T-helper 17 cell (primary cell): ENCODE measurements around the gene ELOVL6. TPM values are rescaled to one million over a fixed set of nuclear protein-coding genes. Genes with fewer than 3 reads are reported as not detected.

ENCODE experiments used
- ATAC-seq: fragments of 150-1000 bp; cut with Tn5 transposase; 2 replicates; pipeline ENCODE4 v1.10.0; 2021; ENCODE audit warnings: mild to moderate bottlenecking, moderate library complexity
- DNase-seq, 3 donors: peaks; one replicate each; pipeline versions ENCODE4 v3.0.0 to v3.0.0-alpha.2; 2020 to 2021
- H3K9me3 ChIP-seq: one replicate; pipeline ENCODE4 v1.7.0; 2013; ENCODE audit warnings: low read length, mild to moderate bottlenecking; ENCODE audit not compliant: control insufficient read depth, poor library complexity, severe bottlenecking
- H3K27ac Mint-ChIP-seq: one replicate; pipeline ENCODE4 v1.8.0; 2022; ENCODE audit warnings: mild to moderate bottlenecking, moderate library complexity, mixed read lengths
- H3K27me3 Mint-ChIP-seq: one replicate; pipeline ENCODE4 v1.8.0; 2022; ENCODE audit warnings: mixed read lengths
- H3K36me3 Mint-ChIP-seq: one replicate; pipeline ENCODE4 v1.8.0; 2022; ENCODE audit warnings: low read depth, mixed read lengths
- H3K4me1 Mint-ChIP-seq: one replicate; pipeline ENCODE4 v1.8.0; 2022; ENCODE audit warnings: mild to moderate bottlenecking, mixed read lengths
- H3K4me3 Mint-ChIP-seq: one replicate; pipeline ENCODE4 v1.8.0; 2022; ENCODE audit warnings: mild to moderate bottlenecking, moderate library complexity, mixed read lengths
- total RNA-seq, 4 donors: library from RNA in 2 of 4; stranded (reverse) in 2 of 4; gene quantifications; one replicate each; pipeline ENCODE4 v1.2.3 and lab custom pipeline; 2022 to 2026

Gene ELOVL6
- total RNA-seq, 2 donors from 2014 or later = 3.7 to 3.9 TPM

DNA sequence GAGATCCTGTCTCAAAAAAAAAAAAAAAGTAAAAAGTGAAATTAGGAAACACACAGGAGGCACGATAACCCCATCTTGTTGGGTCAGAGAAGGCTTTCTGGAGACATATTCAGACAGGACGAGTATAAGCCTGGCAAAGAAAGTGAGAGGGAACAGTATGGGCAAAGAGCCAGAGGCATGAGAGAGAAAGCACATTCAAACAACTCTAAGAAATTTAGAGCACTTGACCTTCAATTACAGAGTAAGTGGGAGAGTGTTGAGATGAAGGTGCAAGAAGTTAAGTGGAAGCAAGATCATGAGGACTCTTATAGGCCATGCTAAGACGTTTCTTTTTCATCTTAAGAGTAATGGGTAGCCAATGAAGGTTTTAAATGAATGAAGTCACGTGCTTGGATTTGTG, 70.4 kb downstream of the ELOVL6 start:
- Mint-ChIP-seq H3K36me3 (no peaks in the 10 kb centered on the region), H3K4me1 (no peaks in the 10 kb centered on the region), H3K27me3 (no peaks in the 10 kb centered on the region), H3K4me3 (no peak overlapping the region), H3K27ac (no peak overlapping the region)
- ATAC-seq (no peak), DNase-seq (no peak)
- H3K9me3 ChIP-seq = no peaks in the 10 kb centered on the region

DNA sequence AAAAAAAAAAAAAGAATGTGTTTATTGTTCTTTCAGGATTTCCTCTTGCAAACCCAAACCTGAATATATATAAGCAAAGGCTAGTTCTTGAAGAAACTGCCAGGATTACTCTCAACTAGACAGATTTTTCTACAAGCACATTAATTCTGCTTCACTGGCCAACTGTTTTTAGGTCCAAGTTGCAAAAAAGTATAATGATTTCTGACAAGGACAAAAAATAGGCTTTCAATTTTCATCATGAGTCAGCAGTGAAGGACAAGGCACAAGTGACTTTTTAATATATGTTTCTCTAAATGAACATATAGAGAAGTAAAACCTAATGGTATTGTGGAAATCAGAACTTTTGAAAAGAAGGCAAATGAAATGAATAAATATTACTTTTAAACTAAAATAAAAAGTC, 73.7 kb downstream of the ELOVL6 start:
- no peak overlapping the region for H3K27ac Mint-ChIP-seq
- H3K4me1 Mint-ChIP-seq = peaks cover 4% of the 10 kb centered on the region

DNA sequence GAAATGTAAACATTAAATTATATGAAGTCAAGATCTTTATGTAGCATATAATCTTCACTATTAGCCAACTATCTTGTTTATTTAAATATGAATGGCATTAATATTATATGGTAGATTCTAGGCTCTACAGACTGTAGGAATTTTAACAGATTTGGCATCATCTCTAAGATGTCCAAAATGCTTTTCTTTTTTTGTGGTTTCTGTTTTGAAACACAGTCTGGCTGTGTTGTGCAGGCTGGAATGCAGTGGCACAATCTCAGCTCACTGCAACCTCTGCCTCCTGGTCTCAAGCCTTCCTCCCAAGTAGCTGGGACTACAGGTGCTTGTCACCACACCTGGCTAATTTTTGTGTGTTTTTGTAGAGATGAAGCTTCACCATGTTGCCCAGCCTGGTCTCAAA, 76.2 kb downstream of the ELOVL6 start:
- H3K4me3 Mint-ChIP-seq = no peak overlapping the region
- H3K27me3 Mint-ChIP-seq = no peaks in the 10 kb centered on the region
- no peak for ATAC-seq
- H3K27ac Mint-ChIP-seq = no peak overlapping the region
- no peaks in the 10 kb centered on the region for H3K36me3 Mint-ChIP-seq
- no peak for DNase-seq
- H3K9me3 ChIP-seq = no peaks in the 10 kb centered on the region
- peaks cover 4% of the 10 kb centered on the region for H3K4me1 Mint-ChIP-seq

More for the DNA sequence above, 73.7 kb downstream of the ELOVL6 start:
- no peaks in the 10 kb centered on the region for H3K36me3 Mint-ChIP-seq
- no peak for ATAC-seq
- no peaks in the 10 kb centered on the region for H3K9me3 ChIP-seq
- no peak for DNase-seq
- no peaks in the 10 kb centered on the region for H3K27me3 Mint-ChIP-seq
- no peak overlapping the region for H3K4me3 Mint-ChIP-seq

DNA sequence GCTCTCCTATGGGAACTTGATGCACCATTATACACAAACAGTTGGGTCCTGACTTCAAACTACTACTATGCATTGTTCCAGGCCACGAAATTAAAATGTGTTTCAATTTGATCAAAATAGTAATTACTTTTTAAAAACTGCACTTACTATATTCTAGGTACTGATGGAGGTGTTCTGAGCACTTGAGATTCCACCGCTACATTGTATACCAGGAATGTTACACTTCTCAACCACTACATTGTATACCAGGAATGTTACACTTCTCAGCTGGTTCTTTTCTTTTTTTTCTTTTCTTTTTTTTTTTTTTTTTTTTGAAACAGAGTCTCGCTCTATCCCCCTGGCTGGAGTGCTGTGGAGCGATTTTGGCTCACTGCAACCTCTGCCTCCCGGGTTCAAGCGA, 77.9 kb downstream of the ELOVL6 start:
- Mint-ChIP-seq H3K4me1 (peaks cover 4% of the 10 kb centered on the region), H3K27me3 (no peaks in the 10 kb centered on the region), H3K36me3 (no peaks in the 10 kb centered on the region), H3K4me3 (no peak overlapping the region), H3K27ac (no peak overlapping the region)
- DNase-seq (no peak), ATAC-seq (no peak)
- no peaks in the 10 kb centered on the region for H3K9me3 ChIP-seq

DNA sequence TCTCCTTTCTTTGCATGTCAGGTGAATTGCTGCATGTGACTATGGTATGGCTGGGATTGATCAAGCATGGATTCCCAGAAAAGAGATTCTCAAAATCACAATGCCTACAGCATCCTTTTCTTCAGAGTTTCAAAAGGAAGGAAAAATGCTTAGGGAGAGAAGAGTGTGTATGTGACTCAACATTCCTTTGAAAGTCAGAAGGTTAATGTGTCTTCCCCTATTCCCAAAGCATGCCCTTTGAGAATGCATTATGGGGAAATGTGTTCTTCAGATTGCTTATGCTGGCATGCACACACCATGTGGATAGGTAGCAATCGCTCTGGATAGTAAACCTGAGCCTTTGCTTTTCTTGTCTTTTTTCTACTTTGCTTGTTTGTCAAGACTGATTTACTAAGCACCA, 78.5 kb downstream of the ELOVL6 start:
- Mint-ChIP-seq H3K4me1 (peaks cover 4% of the 10 kb centered on the region), H3K27me3 (no peaks in the 10 kb centered on the region), H3K4me3 (no peak overlapping the region), H3K27ac (peak overlapping the region; percentile 8), H3K36me3 (no peaks in the 10 kb centered on the region)
- ATAC-seq = no peak
- H3K9me3 ChIP-seq = no peaks in the 10 kb centered on the region
- no peak for DNase-seq

DNA sequence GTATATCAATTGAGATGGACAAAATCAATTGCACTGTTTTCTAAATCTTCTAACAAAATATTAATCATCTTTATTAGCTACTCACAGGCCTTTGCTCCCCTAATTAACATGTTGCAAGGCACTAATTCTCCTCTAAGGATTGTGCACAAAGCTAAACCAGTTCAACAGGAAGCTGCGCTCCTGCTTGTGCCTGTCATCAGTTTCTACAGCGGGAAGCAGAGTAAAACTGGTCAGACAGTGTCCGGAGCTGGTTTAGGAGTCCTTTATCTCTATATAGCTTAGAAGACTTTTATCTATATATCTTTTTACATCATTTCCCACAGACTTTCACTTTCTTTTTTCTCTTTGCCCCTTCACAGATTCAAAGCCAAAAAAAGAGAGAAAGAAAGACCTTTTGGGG, 79.1 kb downstream of the ELOVL6 start:
- Mint-ChIP-seq H3K36me3 (no peaks in the 10 kb centered on the region), H3K4me1 (peaks cover 4% of the 10 kb centered on the region), H3K27me3 (no peaks in the 10 kb centered on the region), H3K27ac (peak overlapping the region; percentile 8), H3K4me3 (no peak overlapping the region)
- ATAC-seq = no peak
- DNase-seq = no peak
- H3K9me3 ChIP-seq = no peaks in the 10 kb centered on the region

DNA sequence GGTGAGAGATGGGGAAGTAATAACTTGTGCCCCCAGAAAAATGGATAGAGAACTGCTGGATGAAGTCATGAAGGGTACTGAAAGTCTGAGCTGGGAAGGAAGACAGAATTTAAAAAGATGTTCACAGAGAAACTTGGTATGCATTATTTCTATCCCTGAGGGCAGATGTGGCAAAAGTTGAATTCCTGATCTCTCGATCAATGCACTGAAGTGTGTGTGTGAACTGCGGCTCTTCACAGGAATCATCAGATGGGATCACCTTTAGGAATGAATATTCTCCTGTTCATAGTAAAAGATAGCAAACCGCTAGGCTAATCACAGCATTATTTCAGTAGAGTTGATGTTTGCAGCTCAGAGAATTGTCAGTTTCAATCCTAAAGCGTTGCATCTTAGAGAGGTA, 86.4 kb downstream of the ELOVL6 start:
- DNase-seq = no peak
- no peaks in the 10 kb centered on the region for H3K9me3 ChIP-seq
- no peak for ATAC-seq
- Mint-ChIP-seq H3K4me1 (peaks cover 7% of the 10 kb centered on the region), H3K4me3 (no peak overlapping the region), H3K36me3 (no peaks in the 10 kb centered on the region), H3K27me3 (no peaks in the 10 kb centered on the region), H3K27ac (no peak overlapping the region)

DNA sequence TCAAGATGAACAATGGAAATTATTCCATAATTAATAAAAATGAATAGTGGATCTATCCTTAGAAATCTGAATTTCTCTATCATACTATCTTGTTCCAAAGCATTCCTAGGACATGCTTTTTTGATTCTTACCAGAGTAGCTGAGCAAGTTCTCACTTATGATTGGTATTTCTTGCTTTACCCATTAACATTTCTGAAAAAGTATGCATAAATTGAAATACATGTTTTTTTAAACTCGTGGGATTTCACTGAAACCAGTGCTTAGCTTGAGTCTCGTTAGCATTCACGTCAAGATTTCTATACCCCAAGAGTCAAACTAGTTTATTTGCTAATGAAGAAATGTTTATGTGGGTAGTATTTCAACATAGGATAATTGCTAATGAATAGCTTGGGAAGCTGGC, 89.0 kb downstream of the ELOVL6 start:
- no peaks in the 10 kb centered on the region for H3K27me3 Mint-ChIP-seq
- peaks cover 10% of the 10 kb centered on the region for H3K4me1 Mint-ChIP-seq
- no peak overlapping the region for H3K27ac Mint-ChIP-seq
- no peak overlapping the region for H3K4me3 Mint-ChIP-seq
- no peak for ATAC-seq
- H3K9me3 ChIP-seq = no peaks in the 10 kb centered on the region
- H3K36me3 Mint-ChIP-seq = no peaks in the 10 kb centered on the region
- no peak for DNase-seq

DNA sequence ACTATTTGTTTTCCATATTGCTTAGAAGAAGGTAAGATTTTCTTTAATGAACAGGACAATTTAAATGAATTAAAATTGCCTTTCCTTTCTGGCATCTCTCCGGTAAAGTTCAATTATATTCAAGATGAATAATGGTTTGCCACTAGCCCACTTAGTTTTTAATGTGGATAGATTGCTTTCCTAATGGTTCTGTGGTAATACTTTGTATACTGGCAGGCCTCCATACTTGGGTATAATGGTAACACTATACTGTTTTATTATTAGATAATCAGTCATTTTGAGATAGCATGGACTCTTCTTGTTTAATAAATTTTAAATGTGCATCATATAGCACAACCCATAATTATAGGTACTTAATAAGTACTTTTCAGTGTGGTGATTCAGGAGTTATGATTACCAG, 89.5 kb downstream of the ELOVL6 start:
- Mint-ChIP-seq H3K4me1 (peaks cover 10% of the 10 kb centered on the region), H3K27ac (no peak overlapping the region), H3K4me3 (no peak overlapping the region), H3K27me3 (no peaks in the 10 kb centered on the region), H3K36me3 (no peaks in the 10 kb centered on the region)
- H3K9me3 ChIP-seq = no peaks in the 10 kb centered on the region
- DNase-seq (no peak), ATAC-seq (no peak)

DNA sequence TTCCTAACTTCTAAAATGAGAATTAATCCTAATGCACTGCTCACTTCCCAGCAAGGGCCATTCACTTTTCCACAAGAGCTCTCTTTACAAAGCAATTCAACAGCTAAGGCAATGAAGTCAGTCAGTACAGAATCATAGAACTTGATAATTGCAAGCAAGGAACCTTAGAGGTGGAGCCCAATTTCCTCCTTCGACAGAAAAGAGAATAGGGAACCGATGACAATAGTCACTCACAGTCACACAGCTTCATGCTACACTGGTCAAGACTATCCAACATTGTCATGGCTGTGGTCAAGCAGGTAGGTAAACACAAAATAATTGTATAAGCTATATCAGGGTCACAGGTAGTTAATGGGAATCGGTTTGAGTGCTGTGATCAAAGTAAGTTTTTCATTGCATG, 90.0 kb downstream of the ELOVL6 start:
- Mint-ChIP-seq H3K4me1 (peaks cover 10% of the 10 kb centered on the region), H3K36me3 (no peaks in the 10 kb centered on the region), H3K27ac (no peak overlapping the region), H3K4me3 (no peak overlapping the region), H3K27me3 (no peaks in the 10 kb centered on the region)
- no peaks in the 10 kb centered on the region for H3K9me3 ChIP-seq
- ATAC-seq (no peak), DNase-seq (no peak)

DNA sequence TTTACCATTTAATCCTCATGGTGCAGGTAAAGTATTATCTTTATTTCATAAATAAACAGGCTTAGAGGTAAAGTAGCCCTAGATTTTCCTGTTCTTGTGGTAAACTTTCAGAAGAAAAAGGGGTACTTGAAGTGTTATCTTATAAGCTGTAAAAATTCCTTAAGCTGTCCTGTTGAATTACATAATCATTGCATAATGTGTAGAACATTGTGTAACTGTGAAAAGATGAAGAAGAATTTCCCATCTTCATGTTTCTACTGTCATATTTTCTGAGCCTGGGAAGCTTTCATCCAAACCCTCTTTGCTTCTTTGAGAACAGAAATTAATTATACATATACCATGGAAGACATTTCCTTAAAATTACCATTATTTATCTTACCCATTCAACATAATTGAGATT, 90.5 kb downstream of the ELOVL6 start:
- DNase-seq (no peak), ATAC-seq (no peak)
- Mint-ChIP-seq H3K4me3 (no peak overlapping the region), H3K4me1 (peaks cover 10% of the 10 kb centered on the region), H3K36me3 (no peaks in the 10 kb centered on the region), H3K27ac (no peak overlapping the region), H3K27me3 (no peaks in the 10 kb centered on the region)
- H3K9me3 ChIP-seq = no peaks in the 10 kb centered on the region

DNA sequence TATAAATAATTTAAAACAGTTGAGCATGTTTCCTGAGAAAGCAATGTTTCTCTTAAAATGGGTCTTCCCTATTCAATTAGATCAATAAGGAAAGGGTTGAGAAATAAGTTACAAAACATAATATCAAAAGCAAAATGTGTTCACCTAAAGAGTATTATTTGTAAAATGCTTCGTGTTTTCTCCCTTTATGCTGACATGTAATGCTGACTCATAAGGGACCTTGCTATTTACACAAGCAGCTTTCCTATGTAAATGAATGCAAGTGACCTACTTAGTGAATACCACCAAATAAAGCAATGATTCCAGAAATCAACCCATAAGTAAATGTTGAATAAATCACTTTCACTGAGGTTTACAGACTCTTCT, 91.5 kb downstream of the ELOVL6 start:
- Mint-ChIP-seq H3K27me3 (no peaks in the 10 kb centered on the region), H3K27ac (no peak overlapping the region), H3K4me1 (peaks cover 10% of the 10 kb centered on the region), H3K36me3 (no peaks in the 10 kb centered on the region), H3K4me3 (no peak overlapping the region)
- no peak for ATAC-seq
- no peak for DNase-seq
- no peaks in the 10 kb centered on the region for H3K9me3 ChIP-seq

DNA sequence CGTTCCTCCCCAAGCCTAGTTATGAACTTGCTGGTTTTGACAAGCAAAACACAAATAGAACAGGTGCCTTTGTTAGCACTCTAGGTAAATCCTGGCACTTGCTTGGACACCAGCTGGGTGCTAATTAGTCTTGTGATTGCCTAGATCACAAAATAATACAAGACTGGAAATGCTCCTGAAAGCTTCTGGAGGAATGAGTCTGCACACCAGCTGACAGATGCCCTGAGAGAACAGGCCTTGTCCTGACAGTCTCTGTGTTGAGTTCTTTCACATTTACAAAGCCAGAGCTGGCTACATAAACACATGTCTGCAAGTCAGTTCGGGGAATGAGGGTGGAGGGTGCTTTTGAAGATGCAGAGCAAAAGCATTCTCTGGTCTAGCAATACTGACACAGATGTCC, 93.8 kb downstream of the ELOVL6 start:
- no peaks in the 10 kb centered on the region for H3K9me3 ChIP-seq
- Mint-ChIP-seq H3K36me3 (no peaks in the 10 kb centered on the region), H3K27me3 (no peaks in the 10 kb centered on the region), H3K27ac (no peak overlapping the region), H3K4me3 (no peak overlapping the region), H3K4me1 (peaks cover 10% of the 10 kb centered on the region)
- DNase-seq = no peak
- no peak for ATAC-seq

DNA sequence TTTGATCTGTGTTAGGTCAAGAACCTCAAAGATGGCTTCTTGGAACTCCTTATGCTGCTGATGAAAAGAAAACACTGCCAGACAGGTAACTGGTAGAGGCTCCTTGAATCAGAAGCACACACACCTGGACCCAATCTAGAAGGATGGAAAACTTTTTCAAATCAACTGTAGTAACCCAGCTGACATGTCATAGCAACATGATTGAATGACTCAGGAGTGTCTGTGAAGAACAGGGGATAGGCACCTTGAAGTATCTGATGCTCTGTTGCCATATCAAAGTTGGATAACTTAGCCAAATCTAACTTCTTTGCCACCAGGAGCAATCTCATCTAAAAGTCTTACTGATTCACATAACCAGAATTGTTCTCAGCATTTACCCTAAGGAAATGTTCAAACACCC, 98.8 kb downstream of the ELOVL6 start:
- no peak for DNase-seq
- ATAC-seq = no peak
- no peaks in the 10 kb centered on the region for H3K9me3 ChIP-seq
- Mint-ChIP-seq H3K27ac (no peak overlapping the region), H3K27me3 (no peaks in the 10 kb centered on the region), H3K4me3 (no peak overlapping the region), H3K36me3 (peaks cover 4% of the 10 kb centered on the region), H3K4me1 (no peaks in the 10 kb centered on the region)

DNA sequence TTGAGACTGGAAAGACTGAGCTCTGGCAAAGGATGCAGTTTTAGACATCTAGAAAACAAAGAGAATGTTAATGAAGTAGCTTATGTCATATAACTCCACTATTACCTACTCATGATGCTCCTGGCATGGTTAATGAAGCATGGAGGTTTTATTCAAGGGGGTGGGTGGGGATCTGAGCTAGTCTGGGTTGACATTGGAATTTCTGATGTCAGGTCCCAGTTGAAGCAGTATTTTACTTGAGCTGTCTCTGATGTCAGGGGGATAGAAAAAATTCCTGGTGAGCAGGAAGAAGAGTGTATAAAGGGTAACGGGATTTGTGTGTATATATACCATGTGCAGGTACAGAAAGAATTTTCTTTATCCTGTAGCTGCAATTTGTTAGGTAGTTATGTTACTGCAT, 102.0 kb downstream of the ELOVL6 start:
- DNase-seq = no peak
- Mint-ChIP-seq H3K36me3 (peaks cover 6% of the 10 kb centered on the region), H3K4me1 (peaks cover 2% of the 10 kb centered on the region), H3K4me3 (no peak overlapping the region), H3K27me3 (no peaks in the 10 kb centered on the region), H3K27ac (no peak overlapping the region)
- H3K9me3 ChIP-seq = no peaks in the 10 kb centered on the region
- ATAC-seq = no peak
